HepG2 (cell line): ENCODE data around the gene CHADL. TPM values are rescaled to one million over a fixed set of nuclear protein-coding genes. Genes with fewer than 3 reads are reported as not detected.

Source experiments
- ATM ChIP-seq: fragments of 450-650 bp; IDR thresholded peaks from 2 replicates; pipeline ENCODE4 v1.7.1; 2017; ENCODE audit warnings: mild to moderate bottlenecking, borderline replicate concordance
- CCAR2 ChIP-seq: fragments of 200-400 bp; formaldehyde crosslinking; optimal IDR thresholded peaks from 2 replicates; pipeline ENCODE3; 2018; ENCODE audit warnings: low read depth, mild to moderate bottlenecking, low read length, moderate library complexity
- DPF2 ChIP-seq: sonication (generic); formaldehyde crosslinking; IDR thresholded peaks from 2 replicates; pipeline ENCODE4 v1.4.0; 2020; ENCODE audit warnings: mild to moderate bottlenecking, low read depth, missing genetic modification reagents, borderline replicate concordance
- GATAD2A ChIP-seq: IDR thresholded peaks from 2 replicates; pipeline ENCODE4 v1.6.1; 2016
- HMG20B ChIP-seq: conservative IDR thresholded peaks from 2 replicates; pipeline ENCODE4 v1.6.1; 2016; ENCODE audit warnings: missing genetic modification reagents, missing compliant biosample characterization
- KDM1A ChIP-seq: IDR thresholded peaks from 2 replicates; pipeline ENCODE4 v1.6.1; 2016; ENCODE audit warnings: missing compliant biosample characterization
- KLF16 ChIP-seq, 2 experiments: sonication (generic) in 1 of 2; formaldehyde crosslinking in 1 of 2; IDR thresholded peaks; 2 replicates each; pipeline versions ENCODE4 v1.6.1 to v1.8.0; 2016 to 2023; ENCODE audit warnings: missing genetic modification reagents in 2 of 2, missing compliant biosample characterization in 1 of 2
- LCORL ChIP-seq, 2 experiments: fragments of 450-650 bp in 1 of 2; sonication (generic) in 1 of 2; formaldehyde crosslinking in 1 of 2; IDR thresholded peaks; 2 replicates each; pipeline versions ENCODE4 v1.5.0 to v1.6.1; 2017 to 2020; ENCODE audit warnings: antibody characterized with exemption in 1 of 2, missing genetic modification reagents in 1 of 2
- SALL2 ChIP-seq: sonication (generic); formaldehyde crosslinking; IDR thresholded peaks from 2 replicates; pipeline ENCODE4 v1.8.1; 2023; ENCODE audit warnings: mild to moderate bottlenecking, missing genetic modification reagents, inconsistent platforms
- TARDBP ChIP-seq: sonication (generic); formaldehyde crosslinking; IDR thresholded peaks from 2 replicates; pipeline ENCODE4 v1.8.0; 2022; ENCODE audit warnings: mild to moderate bottlenecking, missing genetic modification reagents
- ZC3H13 ChIP-seq: sonication (generic); formaldehyde crosslinking; IDR thresholded peaks from 2 replicates; pipeline ENCODE4 v1.8.1; 2023; ENCODE audit warnings: mild to moderate bottlenecking, missing genetic modification reagents, moderate library complexity
- ZC3H4 ChIP-seq: sonication (generic); formaldehyde crosslinking; IDR thresholded peaks from 2 replicates; pipeline ENCODE4 v1.4.0; 2020; ENCODE audit warnings: missing genetic modification reagents, borderline replicate concordance
- ZNF629 ChIP-seq: sonication (generic); formaldehyde crosslinking; conservative IDR thresholded peaks from 2 replicates; pipeline ENCODE4 v1.5.0; 2020; ENCODE audit warnings: missing genetic modification reagents
- ZNF639 ChIP-seq: conservative IDR thresholded peaks from 2 replicates; pipeline ENCODE4 v1.6.1; 2018; ENCODE audit warnings: missing genetic modification reagents
- ZNF652 ChIP-seq: IDR thresholded peaks from 2 replicates; pipeline ENCODE4 v1.6.1; 2016; ENCODE audit warnings: low read depth, borderline replicate concordance
- ZNF674 ChIP-seq: sonication (generic); formaldehyde crosslinking; IDR thresholded peaks from 2 replicates; pipeline ENCODE4 v1.5.0; 2020; ENCODE audit warnings: low read depth, mild to moderate bottlenecking, missing genetic modification reagents
- ZNF724P ChIP-seq: sonication (generic); formaldehyde crosslinking; IDR thresholded peaks from 2 replicates; pipeline ENCODE4 v1.8.0; 2022; ENCODE audit warnings: missing genetic modification reagents, borderline replicate concordance
- ZNF800 ChIP-seq: sonication (generic); formaldehyde crosslinking; IDR thresholded peaks from 2 replicates; pipeline ENCODE4 v1.4.0; 2020; ENCODE audit warnings: missing genetic modification reagents
- polyA plus RNA-seq, 8 experiments: library from polyadenylated mRNA; depleted of rRNA in 3 of 8; stranded (reverse) in 7 of 8; unstranded in 1 of 8; fragments of >200 nt; fragmentation: Illumina TruSeq in 4 of 8; extraction: Trizol in 4 of 8; gene quantifications; 2 replicates each; pipeline versions ENCODE4 v1.2.1 to v1.2.3, GENCODE V29; 2011 to 2016; ENCODE audit warnings: low read depth in 4 of 8, missing spikeins in 1 of 8, mixed read lengths in 1 of 8; ENCODE audit not compliant: insufficient read depth in 1 of 8
- total RNA-seq, 5 experiments: library from RNA; depleted of rRNA; stranded (reverse); fragments of >200 nt; fragmentation: Illumina TruSeq; extraction: Trizol; gene quantifications; 2 replicates each; pipeline ENCODE4 v1.2.3, GENCODE V29; 2016; ENCODE audit warnings: low read depth in 1 of 5
- TF ChIP-seq, protein P1 (sequence below): sonication (generic); formaldehyde crosslinking; IDR thresholded peaks from 2 replicates; pipeline ENCODE4 v1.4.0; 2020; ENCODE audit warnings: missing genetic modification reagents, borderline replicate concordance
- TF ChIP-seq, protein P2 (sequence below): sonication (generic); formaldehyde crosslinking; IDR thresholded peaks from 2 replicates; pipeline ENCODE4 v1.8.0; 2022; ENCODE audit warnings: mild to moderate bottlenecking, missing genetic modification reagents, borderline replicate concordance
- TF ChIP-seq, protein P3 (sequence below): sonication (generic); formaldehyde crosslinking; IDR thresholded peaks from 2 replicates; pipeline ENCODE4 v1.5.1; 2020; ENCODE audit warnings: missing genetic modification reagents, mild to moderate bottlenecking, borderline replicate concordance
- TF ChIP-seq, protein P4 (sequence below): IDR thresholded peaks from 2 replicates; pipeline ENCODE4 v1.6.1; 2018; ENCODE audit warnings: missing genetic modification reagents, mild to moderate bottlenecking, missing compliant biosample characterization

CHADL gene
- total and polyA plus RNA-seq, 2 of the 13 experiments (the other 11 are each of a cell fraction or from before 2014, with no cell fraction given): 2.8 to 8.1 TPM

DNA sequence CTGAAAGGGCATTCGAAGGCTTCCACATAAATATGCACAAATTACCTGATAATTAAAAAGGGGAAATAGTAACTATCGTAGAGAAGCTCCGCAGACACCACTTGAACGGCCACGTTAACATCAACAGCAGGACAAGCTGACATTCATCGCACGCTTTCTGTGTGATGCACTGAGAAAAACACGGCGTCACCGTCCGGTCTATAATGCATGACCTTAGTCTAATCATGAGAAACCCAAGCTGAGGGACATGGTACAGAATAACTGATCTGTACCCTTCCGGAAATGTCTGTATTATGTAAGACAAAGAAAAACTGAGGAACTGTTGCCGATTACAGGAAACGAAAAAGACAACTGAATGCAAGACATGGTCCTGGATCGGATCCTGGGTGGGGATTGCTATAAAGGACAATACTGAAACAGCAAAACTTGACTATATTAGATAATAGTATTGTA lies 45.9 kb upstream of the CHADL start (continued):
- TF ChIP-seq DPF2 (CRISPR knock-in tag) (0 out of 2 replicates have a peak, but pooled peaks have one; percentile 41), ATM (no peak), ZC3H13 (CRISPR knock-in tag) (no peak), ZNF639 (CRISPR knock-in tag) (no peak), ZNF724P (CRISPR knock-in tag) (no peak), SALL2 (CRISPR knock-in tag) (no peak), TARDBP (CRISPR knock-in tag) (0 out of 2 replicates have a peak, but pooled peaks have one; percentile 30), HMG20B (CRISPR knock-in tag) (0 out of 2 replicates have a peak, but pooled peaks have one; percentile 38), LCORL (IDR thresholded peaks at IDR 0.05) (no peak), LCORL (CRISPR knock-in tag; IDR thresholded peaks at IDR 0.05) (0 out of 2 replicates have a peak, but pooled peaks have one; percentile 6), ZNF800 (CRISPR knock-in tag) (no peak), CCAR2 (no peak), ZNF652 (CRISPR knock-in tag) (no peak; the same call in 1 of the 2 replicates), GATAD2A (CRISPR knock-in tag) (peak; percentile 56), KDM1A (CRISPR knock-in tag) (no peak), ZNF674 (CRISPR knock-in tag) (no peak), ZNF629 (CRISPR knock-in tag) (peak; percentile 52), KLF16 (CRISPR knock-in tag; IDR thresholded peaks at IDR 0.05) (0 out of 4 replicates have a peak, but pooled peaks of 1 of the 2 experiments have one; percentile 11), ZC3H4 (CRISPR knock-in tag) (0 out of 2 replicates have a peak, but pooled peaks have one; percentile 48)
- TF ChIP-seq, protein P1, sequence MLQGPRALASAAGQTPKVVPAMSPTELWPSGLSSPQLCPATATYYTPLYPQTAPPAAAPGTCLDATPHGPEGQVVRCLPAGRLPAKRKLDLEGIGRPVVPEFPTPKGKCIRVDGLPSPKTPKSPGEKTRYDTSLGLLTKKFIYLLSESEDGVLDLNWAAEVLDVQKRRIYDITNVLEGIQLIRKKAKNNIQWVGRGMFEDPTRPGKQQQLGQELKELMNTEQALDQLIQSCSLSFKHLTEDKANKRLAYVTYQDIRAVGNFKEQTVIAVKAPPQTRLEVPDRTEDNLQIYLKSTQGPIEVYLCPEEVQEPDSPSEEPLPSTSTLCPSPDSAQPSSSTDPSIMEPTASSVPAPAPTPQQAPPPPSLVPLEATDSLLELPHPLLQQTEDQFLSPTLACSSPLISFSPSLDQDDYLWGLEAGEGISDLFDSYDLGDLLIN (CRISPR knock-in tag): no peak
- TF ChIP-seq, protein P2, sequence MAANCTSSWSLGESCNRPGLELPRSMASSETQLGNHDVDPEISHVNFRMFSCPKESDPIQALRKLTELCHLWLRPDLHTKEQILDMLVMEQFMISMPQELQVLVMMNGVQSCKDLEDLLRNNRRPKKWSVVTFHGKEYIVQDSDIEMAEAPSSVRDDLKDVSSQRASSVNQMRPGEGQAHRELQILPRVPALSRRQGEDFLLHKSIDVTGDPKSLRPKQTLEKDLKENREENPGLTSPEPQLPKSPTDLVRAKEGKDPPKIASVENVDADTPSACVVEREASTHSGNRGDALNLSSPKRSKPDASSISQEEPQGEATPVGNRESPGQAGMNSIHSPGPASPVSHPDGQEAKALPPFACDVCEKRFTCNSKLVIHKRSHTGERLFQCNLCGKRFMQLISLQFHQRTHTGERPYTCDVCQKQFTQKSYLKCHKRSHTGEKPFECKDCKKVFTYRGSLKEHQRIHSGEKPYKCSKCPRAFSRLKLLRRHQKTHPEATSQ (CRISPR knock-in tag): 0 out of 2 replicates have a peak, but pooled peaks have one; percentile 26
- TF ChIP-seq, protein P3, sequence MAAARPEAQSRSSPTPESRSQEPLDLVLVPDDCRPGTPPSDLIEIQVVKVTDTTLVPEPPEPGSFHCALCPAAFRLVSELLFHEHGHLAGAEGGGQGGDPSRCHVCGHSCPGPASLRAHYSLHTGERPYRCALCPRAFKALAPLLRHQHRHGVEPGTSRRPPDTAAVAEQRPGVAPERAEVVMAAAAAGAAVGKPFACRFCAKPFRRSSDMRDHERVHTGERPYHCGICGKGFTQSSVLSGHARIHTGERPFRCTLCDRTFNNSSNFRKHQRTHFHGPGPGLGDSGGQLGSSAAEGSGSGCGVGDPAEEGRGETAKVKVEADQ: no peak
- TF ChIP-seq, protein P4, sequence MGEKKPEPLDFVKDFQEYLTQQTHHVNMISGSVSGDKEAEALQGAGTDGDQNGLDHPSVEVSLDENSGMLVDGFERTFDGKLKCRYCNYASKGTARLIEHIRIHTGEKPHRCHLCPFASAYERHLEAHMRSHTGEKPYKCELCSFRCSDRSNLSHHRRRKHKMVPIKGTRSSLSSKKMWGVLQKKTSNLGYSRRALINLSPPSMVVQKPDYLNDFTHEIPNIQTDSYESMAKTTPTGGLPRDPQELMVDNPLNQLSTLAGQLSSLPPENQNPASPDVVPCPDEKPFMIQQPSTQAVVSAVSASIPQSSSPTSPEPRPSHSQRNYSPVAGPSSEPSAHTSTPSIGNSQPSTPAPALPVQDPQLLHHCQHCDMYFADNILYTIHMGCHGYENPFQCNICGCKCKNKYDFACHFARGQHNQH (CRISPR knock-in tag): no peak; the same call in 1 of the 2 replicates
